H9 (cell line): ENCODE results near the gene CHST8. TPM values are rescaled to one million over a fixed set of nuclear protein-coding genes. Genes with fewer than 3 reads are reported as not detected.

ENCODE experiments used
- DNase-seq: peaks from one replicate; pipeline ENCODE4 v3.0.0-alpha.2; 2017
- H2AFZ ChIP-seq: one replicate; pipeline ENCODE4 v1.6.1; 2013; ENCODE audit warnings: mild to moderate bottlenecking, low read length, control low read depth, moderate library complexity
- H2AK5ac ChIP-seq: 2 replicates; pipeline ENCODE4 v1.6.1; 2013; ENCODE audit warnings: low read length, control low read depth, mixed read lengths; ENCODE audit not compliant: insufficient read length
- H2BK120ac ChIP-seq: one replicate; pipeline ENCODE4 v1.6.1; 2013; ENCODE audit warnings: low read depth, mild to moderate bottlenecking, low read length, control low read depth, inconsistent platforms; ENCODE audit not compliant: poor library complexity, severe bottlenecking
- H2BK12ac ChIP-seq: 2 replicates; pipeline ENCODE4 v1.6.1; 2013; ENCODE audit warnings: low read length, control low read depth, mixed read lengths, low read depth; ENCODE audit not compliant: insufficient read length
- H2BK15ac ChIP-seq: 2 replicates; pipeline ENCODE4 v1.6.1; 2013; ENCODE audit warnings: low read depth, low read length, control low read depth
- H2BK20ac ChIP-seq: one replicate; pipeline ENCODE4 v1.6.1; 2013; ENCODE audit warnings: low read depth, mild to moderate bottlenecking, low read length, control low read depth, inconsistent platforms; ENCODE audit not compliant: poor library complexity, severe bottlenecking
- H2BK5ac ChIP-seq: 2 replicates; pipeline ENCODE4 v1.6.1; 2013; ENCODE audit warnings: low read length, control low read depth, mixed read lengths; ENCODE audit not compliant: insufficient read length
- H3K14ac ChIP-seq: 2 replicates; pipeline ENCODE4 v1.6.1; 2013; ENCODE audit warnings: low read length, control low read depth; ENCODE audit not compliant: insufficient read depth
- H3K18ac ChIP-seq: 2 replicates; pipeline ENCODE4 v1.6.1; 2013; ENCODE audit warnings: low read depth, mild to moderate bottlenecking, mixed read lengths, low read length, control low read depth; ENCODE audit not compliant: insufficient read length
- H3K23ac ChIP-seq: 2 replicates; pipeline ENCODE4 v1.6.1; 2013; ENCODE audit warnings: low read length, control low read depth, mixed read lengths, low read depth; ENCODE audit not compliant: insufficient read length
- H3K23me2 ChIP-seq: 2 replicates; pipeline ENCODE4 v1.6.1; 2013; ENCODE audit warnings: low read depth, mild to moderate bottlenecking, mixed read lengths, low read length, control low read depth; ENCODE audit not compliant: insufficient read length, poor library complexity, severe bottlenecking
- H3K27ac ChIP-seq: 2 replicates; pipeline ENCODE4 v1.5.1; 2013; ENCODE audit warnings: low read length, control low read depth, mixed read lengths, low read depth; ENCODE audit not compliant: insufficient read length
- H3K27me3 ChIP-seq: 2 replicates; pipeline ENCODE4 v1.6.1; 2013; ENCODE audit warnings: low read length, control low read depth, inconsistent platforms; ENCODE audit not compliant: insufficient read depth
- H3K4ac ChIP-seq: 2 replicates; pipeline ENCODE4 v1.6.1; 2013; ENCODE audit warnings: low read depth, mild to moderate bottlenecking, control low read depth, inconsistent platforms, low read length, moderate library complexity
- H3K4me1 ChIP-seq: 2 replicates; pipeline ENCODE4 v1.6.1; 2013; ENCODE audit warnings: low read length, control low read depth, inconsistent platforms; ENCODE audit not compliant: insufficient read depth
- H3K4me2 ChIP-seq: 2 replicates; pipeline ENCODE4 v1.6.1; 2013; ENCODE audit warnings: low read length, control low read depth, mixed read lengths; ENCODE audit not compliant: insufficient read length, insufficient read depth
- H3K56ac ChIP-seq: 2 replicates; pipeline ENCODE4 v1.6.1; 2013; ENCODE audit warnings: low read depth, mild to moderate bottlenecking, mixed read lengths, low read length, control low read depth; ENCODE audit not compliant: insufficient read length
- H3K79me1 ChIP-seq: 2 replicates; pipeline ENCODE4 v1.6.1; 2013; ENCODE audit warnings: low read depth, mild to moderate bottlenecking, moderate library complexity, low read length, control low read depth, inconsistent platforms; ENCODE audit not compliant: insufficient read depth, poor library complexity, severe bottlenecking
- H3K79me2 ChIP-seq: 2 replicates; pipeline ENCODE4 v1.6.1; 2013; ENCODE audit warnings: low read length, control low read depth, inconsistent platforms; ENCODE audit not compliant: insufficient read depth
- H3K9ac ChIP-seq: 2 replicates; pipeline ENCODE4 v1.6.1; 2013; ENCODE audit warnings: low read length, control low read depth, mixed read lengths; ENCODE audit not compliant: insufficient read length; ENCODE audit errors: extremely low read depth
- H3K9me3 ChIP-seq: one replicate; pipeline ENCODE4 v1.6.1; 2013; ENCODE audit warnings: low read depth, low read length, inconsistent platforms; ENCODE audit not compliant: control insufficient read depth
- H3T11ph ChIP-seq: one replicate; pipeline ENCODE4 v1.6.1; 2013; ENCODE audit warnings: mild to moderate bottlenecking, low read length, control low read depth, inconsistent platforms
- H4K20me1 ChIP-seq: one replicate; pipeline ENCODE4 v1.6.1; 2013; ENCODE audit not compliant: control insufficient read depth, insufficient read length, insufficient read depth
- H4K5ac ChIP-seq: 2 replicates; pipeline ENCODE4 v1.6.1; 2013; ENCODE audit warnings: low read depth, mild to moderate bottlenecking, mixed read lengths, low read length, control low read depth; ENCODE audit not compliant: insufficient read length
- H4K8ac ChIP-seq: replicated peaks from 2 replicates; pipeline ENCODE4 v1.6.1; 2013; ENCODE audit warnings: low read length, control low read depth, mixed read lengths, low read depth; ENCODE audit not compliant: insufficient read length
- H4K91ac ChIP-seq: 2 replicates; pipeline ENCODE4 v1.6.1; 2013; ENCODE audit warnings: low read depth, mild to moderate bottlenecking, moderate library complexity, mixed read lengths, low read length, control low read depth; ENCODE audit not compliant: insufficient read length
- H3K27ac Mint-ChIP-seq, 3 experiments: 2 replicates in 2 of 3; 3 replicates in 1 of 3; pipeline ENCODE4 v1.8.0; 2020 to 2021; ENCODE audit warnings: mixed read lengths in 3 of 3, mild to moderate bottlenecking in 1 of 3, moderate library complexity in 1 of 3
- H3K27me3 Mint-ChIP-seq: 2 replicates; pipeline ENCODE4 v1.8.0; 2021; ENCODE audit warnings: low read depth, mild to moderate bottlenecking, moderate library complexity, mixed read lengths
- H3K36me3 Mint-ChIP-seq, 3 experiments: 2 replicates in 2 of 3; 3 replicates in 1 of 3; pipeline ENCODE4 v1.8.0; 2020 to 2021; ENCODE audit warnings: low read depth in 3 of 3, mixed read lengths in 3 of 3; ENCODE audit not compliant: insufficient read depth in 1 of 3
- H3K4me1 Mint-ChIP-seq, 2 experiments: 2 replicates each; pipeline ENCODE4 v1.8.0; 2020; ENCODE audit warnings: mixed read lengths in 2 of 2
- H3K4me3 Mint-ChIP-seq, 2 experiments: 2 replicates in 1 of 2; 3 replicates in 1 of 2; pipeline ENCODE4 v1.8.0; 2020 to 2021; ENCODE audit warnings: mild to moderate bottlenecking in 2 of 2, mixed read lengths in 2 of 2, moderate library complexity in 1 of 2
- H3K9me3 Mint-ChIP-seq, 2 experiments: 2 replicates in 1 of 2; 3 replicates in 1 of 2; pipeline ENCODE4 v1.8.0; 2020; ENCODE audit warnings: mild to moderate bottlenecking in 2 of 2, mixed read lengths in 2 of 2, moderate library complexity in 1 of 2
- CTCF ChIP-seq: fragments of 200-600 bp; sonication (generic); conservative IDR thresholded peaks from 3 replicates; pipeline ENCODE4 v1.8.0; 2021; ENCODE audit warnings: antibody characterized with exemption, mild to moderate bottlenecking
- WGBS: extraction: QIAGEN DNeasy Blood & Tissue Kit; methylation state at CpG from one replicate; pipeline ENCODE4 v1.1.7; 2013; ENCODE audit warnings: missing lambda C conversion rate, low lambda C conversion rate, mixed read lengths; ENCODE audit not compliant: insufficient read length; ENCODE audit errors: extremely low coverage; 5-methylcytosine and 5-hydroxymethylcytosine counted together
- total RNA-seq: library from RNA; stranded (reverse); gene quantifications from 2 replicates; pipeline ENCODE4 v1.2.1, GENCODE V29; 2021

The CHST8 gene
- total RNA-seq, 1 experiment from 2014 or later: 5.1 TPM

- H2BK120ac ChIP-seq: no peak overlapping the region
- no peaks in the 10 kb centered on the region for H3K9me3 ChIP-seq
- H3K14ac ChIP-seq: no peak overlapping the region
- H2BK12ac ChIP-seq: no peak overlapping the region
- H3K4me1 ChIP-seq: peaks cover 2% of the 10 kb centered on the region; the same call in 1 of the 2 replicates
- no peaks in the 10 kb centered on the region; a peak in 3 of 5 replicates for H3K9me3 Mint-ChIP-seq
- no peak overlapping the region for H2AFZ ChIP-seq
- H3K56ac ChIP-seq: no peak overlapping the region
- no peak overlapping the region for H2BK20ac ChIP-seq
- no peaks in the 10 kb centered on the region for H4K20me1 ChIP-seq
- H3K18ac ChIP-seq: no peak overlapping the region
- WGBS: no CpG with 5 or more reads among the region's 17 CpGs
- no peak for TF ChIP-seq CTCF
- H2AK5ac ChIP-seq: no peak overlapping the region
- no peak overlapping the region for H3T11ph ChIP-seq
- H3K4me2 ChIP-seq: no peak overlapping the region
- peaks cover 37% of the 10 kb centered on the region for H3K27me3 Mint-ChIP-seq
- H3K79me2 ChIP-seq: no peaks in the 10 kb centered on the region
- H3K27me3 ChIP-seq: no peaks in the 10 kb centered on the region
- peaks cover 0 to 2% (median 0%) of the 10 kb centered on the region in 3 experiments; a peak in 2 of 7 replicates for H3K36me3 Mint-ChIP-seq
- H2BK5ac ChIP-seq: no peak overlapping the region
- no peaks in the 10 kb centered on the region for H3K23me2 ChIP-seq
- no peaks in the 10 kb centered on the region for H3K79me1 ChIP-seq
- no peak overlapping the region for H4K5ac ChIP-seq
- H3K23ac ChIP-seq: no peak overlapping the region
- no peak overlapping the region for H3K4ac ChIP-seq
- no peak overlapping the region for H4K8ac ChIP-seq
- no peak overlapping the region for H3K9ac ChIP-seq
- peaks cover 12 to 13% of the 10 kb centered on the region in 2 experiments for H3K4me1 Mint-ChIP-seq
- H2BK15ac ChIP-seq: no peak overlapping the region
- no peak overlapping the region for H3K27ac Mint-ChIP-seq
- no peak overlapping the region for H3K4me3 Mint-ChIP-seq
- no peak overlapping the region for H4K91ac ChIP-seq
- no peak overlapping the region for H3K27ac ChIP-seq
- DNase-seq: no peak
Measured at GRCh38 chr19:33777753-33778088, 156.0 kb downstream of the CHST8 start.
